ENCODE data around the gene ZSWIM6. TPM values are rescaled to one million over a fixed set of nuclear protein-coding genes. Genes with fewer than 3 reads are reported as not detected.
"Not testable (repeated sequence)": the region's sequence is repeated elsewhere in the genome, so short reads cannot be mapped to it uniquely, and the experiment has no call there.

ZSWIM6 gene
- total RNA-seq, 2 experiments from 2014 or later, result 4.4 TPM

DNA sequence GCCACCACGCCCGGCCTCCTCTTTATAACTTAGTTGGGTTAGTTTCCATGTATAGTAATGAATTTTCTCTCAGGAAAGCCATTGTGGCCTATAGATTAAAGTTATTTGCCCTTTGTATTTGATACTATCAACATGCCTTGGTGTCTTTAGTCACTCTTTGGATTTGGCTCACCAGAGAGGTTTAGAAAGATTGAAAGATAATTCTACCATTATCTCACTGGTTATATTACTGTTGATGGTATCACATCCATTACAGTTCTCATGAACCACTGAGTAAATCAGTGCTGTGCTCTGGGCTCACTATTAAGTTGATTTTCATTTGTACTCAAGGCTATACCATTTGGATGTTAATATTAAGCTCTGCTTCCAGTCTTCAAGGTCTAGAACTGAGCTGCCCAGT lies 87.0 kb downstream of the ZSWIM6 start:
- H3K36me3 Mint-ChIP-seq (ENCODE audit: low read depth), result peaks cover 4% of the 10 kb centered on the region
- H3K4me1 Mint-ChIP-seq (ENCODE audit: low read depth), result peaks cover 26% of the 10 kb centered on the region
- ATAC-seq (no peak), DNase-seq (no peak)
- H3K9me3 Mint-ChIP-seq, result peaks cover 9% of the 10 kb centered on the region
- POLR2A ChIA-PET, result no interaction called here
- H3K27ac Mint-ChIP-seq, result no peak overlapping the region
- CTCF ChIA-PET, result no interaction called here
- H3K4me3 Mint-ChIP-seq, result no peak overlapping the region
- intact Hi-C loops (cut with micrococcal nuclease), result no loop called here
- H3K27me3 Mint-ChIP-seq, result no peaks in the 10 kb centered on the region
- TF ChIP-seq CTCF (IDR thresholded peaks at IDR 0.05), result no peak

DNA sequence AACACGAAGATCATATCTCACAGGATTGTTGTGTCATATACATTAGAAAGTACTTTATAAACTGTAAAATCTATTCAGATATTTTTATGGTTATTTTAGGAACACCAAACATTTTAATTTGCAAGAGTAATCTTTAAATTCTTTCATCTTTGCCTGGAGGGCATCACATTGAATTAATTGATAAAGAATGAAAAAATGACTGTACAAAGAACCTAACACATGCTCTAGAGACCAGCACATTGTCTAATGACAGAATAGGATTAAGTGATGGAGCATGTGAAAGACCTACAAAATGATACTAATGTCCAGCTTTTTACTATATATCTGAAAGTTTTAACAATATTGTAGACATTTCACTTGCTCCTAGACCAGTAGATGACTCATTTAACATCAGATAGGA lies 88.0 kb downstream of the ZSWIM6 start:
- Mint-ChIP-seq H3K9me3 (peaks cover 9% of the 10 kb centered on the region), H3K4me1 (ENCODE audit: low read depth) (peaks cover 26% of the 10 kb centered on the region), H3K36me3 (ENCODE audit: low read depth) (peaks cover 4% of the 10 kb centered on the region), H3K27me3 (no peaks in the 10 kb centered on the region), H3K27ac (no peak overlapping the region), H3K4me3 (no peak overlapping the region)
- no peak for ATAC-seq
- no peak for TF ChIP-seq CTCF (IDR thresholded peaks at IDR 0.05)
- POLR2A ChIA-PET, result interaction anchor here (0.7 kb wide), 1 partner anchor 147 kb away, joined by 3 read pairs; no protein-coding TSS in a partner anchor
- DNase-seq, result no peak
- intact Hi-C loops (cut with micrococcal nuclease), result no loop called here
- CTCF ChIA-PET, result no interaction called here

- H3K9me3 Mint-ChIP-seq; H3K4me3 Mint-ChIP-seq; ATAC-seq; CTCF ChIA-PET; H3K36me3 Mint-ChIP-seq (ENCODE audit: low read depth); DNase-seq; H3K27ac Mint-ChIP-seq; H3K27me3 Mint-ChIP-seq; intact Hi-C loops (cut with micrococcal nuclease); POLR2A ChIA-PET: not testable (repeated sequence)
- peaks cover 18% of the 10 kb centered on the region for H3K4me1 Mint-ChIP-seq (ENCODE audit: low read depth)
Measured at GRCh38 chr5:61421262-61421661, 89.2 kb downstream of the ZSWIM6 start.

- no peaks in the 10 kb centered on the region for H3K27me3 Mint-ChIP-seq
- ChIA-PET CTCF (no interaction called here), POLR2A (no interaction called here)
- no peak overlapping the region for H3K4me3 Mint-ChIP-seq
- intact Hi-C loops (cut with micrococcal nuclease), result no loop called here
- peaks cover 4% of the 10 kb centered on the region for H3K36me3 Mint-ChIP-seq (ENCODE audit: low read depth)
- TF ChIP-seq CTCF (IDR thresholded peaks at IDR 0.05), result no peak
- H3K27ac Mint-ChIP-seq, result no peak overlapping the region
- peaks cover 13% of the 10 kb centered on the region for H3K4me1 Mint-ChIP-seq (ENCODE audit: low read depth)
- DNase-seq (no peak), ATAC-seq (no peak)
- peaks cover 9% of the 10 kb centered on the region for H3K9me3 Mint-ChIP-seq
Measured at GRCh38 chr5:61423487-61424145, 91.6 kb downstream of the ZSWIM6 start.

- no peak for TF ChIP-seq CTCF (IDR thresholded peaks at IDR 0.05)
- Mint-ChIP-seq H3K4me3 (no peak overlapping the region), H3K27ac (no peak overlapping the region), H3K4me1 (ENCODE audit: low read depth) (peaks cover 21% of the 10 kb centered on the region), H3K9me3 (peaks cover 11% of the 10 kb centered on the region), H3K36me3 (ENCODE audit: low read depth) (peaks cover 2% of the 10 kb centered on the region), H3K27me3 (no peaks in the 10 kb centered on the region)
- CTCF ChIA-PET, result no interaction called here
- ATAC-seq (no peak), DNase-seq (no peak)
- POLR2A ChIA-PET, result no interaction called here
- intact Hi-C loops (cut with micrococcal nuclease), result no loop called here
Measured at GRCh38 chr5:61425918-61426317, 93.9 kb downstream of the ZSWIM6 start.
